BJ (cell line): ENCODE measurements around the gene GSPT1. TPM values are rescaled to one million over a fixed set of nuclear protein-coding genes. Genes with fewer than 3 reads are reported as not detected.

ENCODE experiments used
- CTCF ChIA-PET: fragments of 350-600 bp; formaldehyde crosslinking; extraction: SDS; loops from one replicate; lab custom pipeline; 2021; ENCODE audit warnings: antibody characterized with exemption, inconsistent platforms; lab: Yijun Ruan, JAX
- POLR2A ChIA-PET: fragments of 300-600 bp; sonication (Branson Sonifier 250); formaldehyde crosslinking; extraction: SDS; loops from one replicate; lab custom pipeline; 2021; ENCODE audit warnings: antibody characterized with exemption; lab: Charles Lee
- DNase-seq: peaks from one replicate; pipeline ENCODE4 v3.0.0-alpha.2; 2011; ENCODE audit warnings: low read depth
- H3K27me3 ChIP-seq: 2 replicates; pipeline ENCODE4 v1.6.0; 2011; ENCODE audit warnings: low read length; ENCODE audit not compliant: control insufficient read depth, insufficient read depth
- H3K36me3 ChIP-seq: 2 replicates; pipeline ENCODE4 v1.5.1; 2011; ENCODE audit warnings: low read length; ENCODE audit not compliant: control insufficient read depth, insufficient read depth
- H3K4me3 ChIP-seq: 2 replicates; pipeline ENCODE4 v1.5.1; 2011; ENCODE audit warnings: low read depth, mild to moderate bottlenecking, control low read depth, low read length
- polyA plus RNA-seq: library from polyadenylated mRNA; depleted of rRNA; stranded (reverse); fragments of >200 nt; gene quantifications from 2 replicates; pipeline ENCODE4 v1.2.3, GENCODE V29; 2011
- TF ChIP-seq, protein P1 (sequence below): IDR thresholded peaks from 2 replicates; pipeline ENCODE4 v1.5.1; 2011; ENCODE audit warnings: low read depth, mild to moderate bottlenecking, control low read depth, inconsistent platforms, low read length, moderate library complexity; ENCODE audit not compliant: insufficient read depth

Gene GSPT1
- polyA plus RNA-seq, 1 experiment = 39.3 TPM

DNA sequence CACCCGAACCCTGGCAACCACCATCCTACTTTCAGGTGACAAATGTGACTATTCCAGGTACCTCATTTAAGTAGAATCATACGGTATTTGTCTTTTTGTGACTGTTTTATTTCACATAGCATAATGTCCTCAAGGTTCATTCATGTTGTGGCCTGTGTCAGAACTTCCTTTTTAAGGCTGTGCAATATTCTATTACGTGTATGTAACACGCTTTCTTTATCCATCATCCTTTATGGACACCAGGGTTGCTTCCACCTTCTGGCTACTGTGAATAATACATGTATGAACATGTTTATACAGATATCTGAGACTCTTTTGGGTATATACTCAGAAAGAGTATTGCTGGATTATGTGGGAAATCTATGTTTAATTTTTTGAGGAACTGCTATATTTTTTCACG lies 35.7 kb downstream of the GSPT1 start:
- TF ChIP-seq, protein P1, sequence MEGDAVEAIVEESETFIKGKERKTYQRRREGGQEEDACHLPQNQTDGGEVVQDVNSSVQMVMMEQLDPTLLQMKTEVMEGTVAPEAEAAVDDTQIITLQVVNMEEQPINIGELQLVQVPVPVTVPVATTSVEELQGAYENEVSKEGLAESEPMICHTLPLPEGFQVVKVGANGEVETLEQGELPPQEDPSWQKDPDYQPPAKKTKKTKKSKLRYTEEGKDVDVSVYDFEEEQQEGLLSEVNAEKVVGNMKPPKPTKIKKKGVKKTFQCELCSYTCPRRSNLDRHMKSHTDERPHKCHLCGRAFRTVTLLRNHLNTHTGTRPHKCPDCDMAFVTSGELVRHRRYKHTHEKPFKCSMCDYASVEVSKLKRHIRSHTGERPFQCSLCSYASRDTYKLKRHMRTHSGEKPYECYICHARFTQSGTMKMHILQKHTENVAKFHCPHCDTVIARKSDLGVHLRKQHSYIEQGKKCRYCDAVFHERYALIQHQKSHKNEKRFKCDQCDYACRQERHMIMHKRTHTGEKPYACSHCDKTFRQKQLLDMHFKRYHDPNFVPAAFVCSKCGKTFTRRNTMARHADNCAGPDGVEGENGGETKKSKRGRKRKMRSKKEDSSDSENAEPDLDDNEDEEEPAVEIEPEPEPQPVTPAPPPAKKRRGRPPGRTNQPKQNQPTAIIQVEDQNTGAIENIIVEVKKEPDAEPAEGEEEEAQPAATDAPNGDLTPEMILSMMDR = no peak
- Histone ChIP-seq H3K36me3 (peaks cover 6% of the 10 kb centered on the region), H3K27me3 (no peaks in the 10 kb centered on the region), H3K4me3 (no peak overlapping the region)
- POLR2A ChIA-PET = no interaction called here
- DNase-seq = no peak
- CTCF ChIA-PET = interaction anchor here (1.2 kb wide), 1 partner anchor 9 kb away, joined by 3 read pairs; no protein-coding TSS in a partner anchor

DNA sequence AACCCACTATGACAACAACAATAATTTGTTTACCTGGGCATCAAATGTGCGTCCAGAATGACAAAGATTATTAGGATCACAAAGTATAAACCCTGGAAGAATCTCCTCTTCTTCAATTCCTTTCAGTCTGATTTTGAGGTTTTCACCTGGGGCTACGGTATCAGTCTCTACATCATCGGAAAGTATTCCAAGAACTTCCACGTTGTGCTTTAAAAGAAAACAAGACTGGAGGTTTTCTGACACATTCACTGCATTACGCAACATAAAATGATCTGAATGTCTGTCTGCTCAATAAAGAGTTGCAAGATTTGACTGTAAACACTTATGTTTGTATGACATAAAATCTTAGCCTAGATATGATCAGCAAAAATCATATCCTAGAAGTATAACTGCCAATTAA lies 38.4 kb downstream of the GSPT1 start:
- peaks cover 6% of the 10 kb centered on the region for H3K36me3 ChIP-seq
- POLR2A ChIA-PET = no interaction called here
- CTCF ChIA-PET = no interaction called here
- no peak for DNase-seq
- no peak overlapping the region for H3K4me3 ChIP-seq
- no peaks in the 10 kb centered on the region for H3K27me3 ChIP-seq
- TF ChIP-seq, protein P1 = no peak

GRCh38 chr16:11876306-11876705 lies 39.5 kb downstream of the GSPT1 start:
- ChIA-PET POLR2A (no interaction called here), CTCF (interaction anchor here (1.0 kb wide), 1 partner anchor 192 kb away, joined by 3 read pairs; no protein-coding TSS in a partner anchor)
- TF ChIP-seq, protein P1 = no peak
- no peak for DNase-seq
- peaks cover 5% of the 10 kb centered on the region for H3K36me3 ChIP-seq
- no peak overlapping the region for H3K4me3 ChIP-seq
- H3K27me3 ChIP-seq = no peaks in the 10 kb centered on the region

DNA sequence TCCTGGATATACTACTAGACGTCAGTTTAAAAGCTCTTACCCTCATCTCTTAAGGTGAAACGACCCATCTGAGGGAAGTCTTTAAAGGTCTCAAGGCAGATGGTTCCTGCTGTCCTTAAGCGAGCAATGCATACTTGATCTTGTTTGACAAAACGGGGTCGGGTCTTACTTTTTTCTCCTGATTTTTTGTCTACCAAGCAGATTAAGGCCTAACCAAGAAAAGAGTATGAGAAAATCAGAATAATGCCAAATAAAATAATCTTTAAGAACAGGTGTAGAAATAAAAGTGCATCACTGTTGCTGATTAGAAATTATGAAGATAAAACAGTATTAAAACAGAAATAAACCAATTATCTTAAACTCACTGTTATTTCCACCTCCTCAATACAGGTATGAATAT lies 40.0 kb downstream of the GSPT1 start:
- POLR2A ChIA-PET = no interaction called here

DNA sequence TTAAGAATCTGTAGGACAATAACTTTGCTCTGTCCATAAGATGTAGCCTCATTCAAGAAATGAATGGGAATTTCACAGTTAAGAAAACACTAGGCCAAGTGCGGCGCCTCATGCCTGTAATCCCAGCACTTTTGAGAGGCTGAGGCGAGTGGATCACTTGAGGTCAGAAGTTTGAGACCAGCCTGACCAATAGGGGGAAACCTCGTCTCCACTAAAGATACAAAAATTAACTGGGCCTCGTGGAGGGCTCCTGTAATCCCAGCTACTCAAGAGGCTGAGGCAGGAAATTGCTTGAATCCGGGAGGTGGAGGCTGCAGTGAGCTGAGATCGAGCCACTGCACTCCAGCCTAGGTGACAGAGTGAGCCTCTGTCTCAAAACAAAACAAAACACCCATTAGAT lies 44.6 kb downstream of the GSPT1 start:
- TF ChIP-seq, protein P1 = 0 out of 2 replicates have a peak, but pooled peaks have one; percentile 10
- peaks cover 7% of the 10 kb centered on the region for H3K36me3 ChIP-seq
- no peak overlapping the region for H3K4me3 ChIP-seq
- CTCF ChIA-PET = interaction anchor here (0.7 kb wide), 1 partner anchor 9 kb away, joined by 3 read pairs; no protein-coding TSS in a partner anchor
- POLR2A ChIA-PET = no interaction called here
- DNase-seq = no peak
- H3K27me3 ChIP-seq = no peaks in the 10 kb centered on the region

More for the DNA sequence above, 40.0 kb downstream of the GSPT1 start:
- Histone ChIP-seq H3K27me3 (no peaks in the 10 kb centered on the region), H3K4me3 (no peak overlapping the region), H3K36me3 (peaks cover 5% of the 10 kb centered on the region)
- CTCF ChIA-PET = no interaction called here
- no peak for DNase-seq
- TF ChIP-seq, protein P1 = no peak
